ENCODE data around the gene SLC24A3.

DNA sequence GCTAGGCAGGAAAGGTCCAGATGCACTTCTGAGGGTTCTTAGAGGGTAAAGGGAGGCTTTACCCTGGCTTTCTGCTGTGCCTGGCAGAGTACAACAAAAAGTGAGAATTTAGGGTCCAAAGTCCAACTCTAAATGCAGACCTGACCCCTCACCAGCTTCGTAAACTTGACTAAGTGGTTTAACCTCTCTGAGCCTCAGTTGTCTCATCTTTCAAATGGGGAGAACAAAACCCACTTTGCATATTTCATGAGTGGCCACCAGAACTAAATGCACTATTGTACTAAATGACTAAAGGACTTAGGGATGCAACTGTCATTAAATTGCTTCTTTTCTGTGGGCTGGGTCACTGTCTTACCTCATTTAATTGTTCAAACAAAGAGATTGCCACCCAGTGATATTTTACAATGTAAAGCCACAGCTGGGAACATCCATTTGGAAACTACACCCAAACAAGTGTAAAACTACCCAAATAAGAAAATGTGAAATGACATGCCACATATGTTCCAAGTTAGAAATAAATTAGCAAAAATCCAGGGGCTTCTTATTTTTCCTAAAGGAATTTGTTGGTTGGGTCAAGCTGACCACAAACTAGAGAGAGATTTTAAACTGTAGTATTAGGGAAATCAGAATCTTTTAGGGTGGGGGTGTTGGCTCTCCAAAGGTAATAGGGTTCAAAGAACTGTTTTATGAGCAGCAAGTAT lies 497.3 kb downstream of the SLC24A3 start:
- TF ChIP-seq POLR2AphosphoS5 (IDR thresholded peaks at IDR 0.05; ENCODE audit: borderline replicate concordance, low read depth, low read length) (no peak), EZH2 (IDR thresholded peaks at IDR 0.05) (no peak)
